Stimulated activated naive CD8-positive, alpha-beta T cell treated with anti-CD3 and anti-CD28 coated beads, Interleukin-15, Interleukin-2, amounts not matched to agents 100 ng/mL and 50 ng/mL, for 24 hours (primary cell): ENCODE results near the gene ZNF503.

Source experiments
- H3K27ac Mint-ChIP-seq: one replicate; pipeline ENCODE4 v1.8.0; 2021; ENCODE audit warnings: mild to moderate bottlenecking, mixed read lengths
- H3K27me3 Mint-ChIP-seq: one replicate; pipeline ENCODE4 v1.8.0; 2021; ENCODE audit warnings: mixed read lengths
- H3K36me3 Mint-ChIP-seq: one replicate; pipeline ENCODE4 v1.8.0; 2021; ENCODE audit warnings: low read depth, mixed read lengths
- H3K4me1 Mint-ChIP-seq: one replicate; pipeline ENCODE4 v1.8.0; 2021; ENCODE audit warnings: low read depth, mixed read lengths
- H3K4me3 Mint-ChIP-seq: one replicate; pipeline ENCODE4 v1.8.0; 2021; ENCODE audit warnings: mild to moderate bottlenecking, mixed read lengths
- H3K9me3 Mint-ChIP-seq: one replicate; pipeline ENCODE4 v1.8.0; 2021; ENCODE audit warnings: mixed read lengths

Gene ZNF503

GRCh38 chr10:75437693-75438092 is 36.1 kb upstream of the ZNF503 start:
- Mint-ChIP-seq H3K9me3 (peaks cover 6% of the 10 kb centered on the region), H3K4me3 (no peak overlapping the region), H3K27ac (no peak overlapping the region), H3K36me3 (no peaks in the 10 kb centered on the region), H3K4me1 (no peaks in the 10 kb centered on the region), H3K27me3 (peaks cover 25% of the 10 kb centered on the region)

- Mint-ChIP-seq H3K4me3 (no peak overlapping the region), H3K27me3 (peaks cover 33% of the 10 kb centered on the region), H3K9me3 (no peaks in the 10 kb centered on the region), H3K27ac (no peak overlapping the region), H3K36me3 (no peaks in the 10 kb centered on the region), H3K4me1 (peaks cover 5% of the 10 kb centered on the region)
These were observed 35.3 kb upstream of the ZNF503 start for GRCh38 chr10:75436896-75437295.

- Mint-ChIP-seq H3K27me3 (peaks cover 43% of the 10 kb centered on the region), H3K36me3 (no peaks in the 10 kb centered on the region), H3K4me1 (peaks cover 10% of the 10 kb centered on the region), H3K9me3 (no peaks in the 10 kb centered on the region), H3K27ac (no peak overlapping the region), H3K4me3 (no peak overlapping the region)
These were observed 33.7 kb upstream of the ZNF503 start for GRCh38 chr10:75435291-75435690.

GRCh38 chr10:75434291-75434690 is 32.7 kb upstream of the ZNF503 start:
- Mint-ChIP-seq H3K27ac (no peak overlapping the region), H3K4me1 (peaks cover 10% of the 10 kb centered on the region), H3K4me3 (no peak overlapping the region), H3K36me3 (no peaks in the 10 kb centered on the region), H3K27me3 (peaks cover 52% of the 10 kb centered on the region), H3K9me3 (no peaks in the 10 kb centered on the region)

- no peak overlapping the region for H3K4me3 Mint-ChIP-seq
- peaks cover 55% of the 10 kb centered on the region for H3K27me3 Mint-ChIP-seq
- H3K36me3 Mint-ChIP-seq: no peaks in the 10 kb centered on the region
- peaks cover 10% of the 10 kb centered on the region for H3K4me1 Mint-ChIP-seq
- H3K9me3 Mint-ChIP-seq: no peaks in the 10 kb centered on the region
- no peak overlapping the region for H3K27ac Mint-ChIP-seq
These were observed 31.7 kb upstream of the ZNF503 start for GRCh38 chr10:75433216-75433615.

GRCh38 chr10:75432763-75433162 is 31.2 kb upstream of the ZNF503 start:
- peaks cover 10% of the 10 kb centered on the region for H3K4me1 Mint-ChIP-seq
- no peaks in the 10 kb centered on the region for H3K9me3 Mint-ChIP-seq

GRCh38 chr10:75432176-75432575 is 30.6 kb upstream of the ZNF503 start:
- H3K36me3 Mint-ChIP-seq: no peaks in the 10 kb centered on the region
- no peaks in the 10 kb centered on the region for H3K9me3 Mint-ChIP-seq
- H3K4me1 Mint-ChIP-seq: peaks cover 10% of the 10 kb centered on the region
- peak overlapping the region; percentile 57 for H3K4me3 Mint-ChIP-seq
- H3K27me3 Mint-ChIP-seq: peaks cover 55% of the 10 kb centered on the region
- no peak overlapping the region for H3K27ac Mint-ChIP-seq

More at GRCh38 chr10:75432763-75433162, 31.2 kb upstream of the ZNF503 start:
- Mint-ChIP-seq H3K4me3 (no peak overlapping the region), H3K36me3 (no peaks in the 10 kb centered on the region), H3K27me3 (peaks cover 55% of the 10 kb centered on the region), H3K27ac (no peak overlapping the region)

GRCh38 chr10:75431180-75432111 is 29.9 kb upstream of the ZNF503 start, which contains the start of gene LRMDA:
LRMDA (plus strand) TSS chr10:75431624.
- no peaks in the 10 kb centered on the region for H3K9me3 Mint-ChIP-seq
- peaks cover 10% of the 10 kb centered on the region for H3K4me1 Mint-ChIP-seq
- H3K27me3 Mint-ChIP-seq: peaks cover 55% of the 10 kb centered on the region
- no peaks in the 10 kb centered on the region for H3K36me3 Mint-ChIP-seq
- no peak within 1 kb of the TSS for H3K27ac Mint-ChIP-seq
- peak within 1 kb of the TSS; percentile 57 for H3K4me3 Mint-ChIP-seq

GRCh38 chr10:75430000-75430763 is 28.6 kb upstream of the ZNF503 start:
- H3K27me3 Mint-ChIP-seq: peaks cover 53% of the 10 kb centered on the region
- no peak overlapping the region for H3K27ac Mint-ChIP-seq
- no peaks in the 10 kb centered on the region for H3K9me3 Mint-ChIP-seq
- no peaks in the 10 kb centered on the region for H3K36me3 Mint-ChIP-seq
- no peak overlapping the region for H3K4me3 Mint-ChIP-seq
- peaks cover 10% of the 10 kb centered on the region for H3K4me1 Mint-ChIP-seq

- Mint-ChIP-seq H3K27ac (no peak overlapping the region), H3K9me3 (no peaks in the 10 kb centered on the region), H3K4me3 (no peak overlapping the region), H3K4me1 (peaks cover 10% of the 10 kb centered on the region), H3K27me3 (peaks cover 47% of the 10 kb centered on the region), H3K36me3 (no peaks in the 10 kb centered on the region)
These were observed 27.7 kb upstream of the ZNF503 start for GRCh38 chr10:75429159-75429827.

GRCh38 chr10:75428434-75429158 is 27.0 kb upstream of the ZNF503 start:
- H3K27ac Mint-ChIP-seq: no peak overlapping the region
- H3K27me3 Mint-ChIP-seq: peaks cover 40% of the 10 kb centered on the region
- no peaks in the 10 kb centered on the region for H3K36me3 Mint-ChIP-seq
- no peaks in the 10 kb centered on the region for H3K9me3 Mint-ChIP-seq
- peaks cover 10% of the 10 kb centered on the region for H3K4me1 Mint-ChIP-seq
- no peak overlapping the region for H3K4me3 Mint-ChIP-seq

GRCh38 chr10:75427951-75428350 is 26.4 kb upstream of the ZNF503 start:
- Mint-ChIP-seq H3K27me3 (peaks cover 33% of the 10 kb centered on the region), H3K36me3 (no peaks in the 10 kb centered on the region), H3K9me3 (no peaks in the 10 kb centered on the region), H3K27ac (no peak overlapping the region), H3K4me1 (peaks cover 10% of the 10 kb centered on the region), H3K4me3 (no peak overlapping the region)

- Mint-ChIP-seq H3K4me1 (peaks cover 5% of the 10 kb centered on the region), H3K27me3 (peaks cover 23% of the 10 kb centered on the region), H3K4me3 (no peak overlapping the region), H3K36me3 (no peaks in the 10 kb centered on the region), H3K9me3 (no peaks in the 10 kb centered on the region), H3K27ac (no peak overlapping the region)
These were observed 25.3 kb upstream of the ZNF503 start for GRCh38 chr10:75426880-75427279.

GRCh38 chr10:75425291-75426079 is 23.9 kb upstream of the ZNF503 start:
- Mint-ChIP-seq H3K27me3 (peaks cover 14% of the 10 kb centered on the region), H3K9me3 (no peaks in the 10 kb centered on the region), H3K36me3 (no peaks in the 10 kb centered on the region), H3K4me3 (no peak overlapping the region), H3K4me1 (peaks cover 1% of the 10 kb centered on the region), H3K27ac (no peak overlapping the region)
